ENCODE measurements around the gene TRIM32. TPM values are rescaled to one million over a fixed set of nuclear protein-coding genes. Genes with fewer than 3 reads are reported as not detected.

TRIM32 gene
- total RNA-seq, 4 donors from 2014 or later, result 12.6 to 25.8 (median 24.3) TPM

GRCh38 chr9:116693233-116693731, 6.2 kb downstream of the TRIM32 start:
- Histone ChIP-seq H3K4me1 (peaks cover 42 to 71% of the 10 kb centered on the region in 2 donors), H3K4me3 (no peak overlapping the region), H3K27me3 (no peaks in the 10 kb centered on the region), H3K36me3 (peaks cover 0 to 9% of the 10 kb centered on the region in 2 donors), H3K9me3 (no peaks in the 10 kb centered on the region), H3K27ac (peak overlapping the region; percentile 26 to 77 (median 60))
- ATAC-seq (no peak), DNase-seq (no peak)
- in situ Hi-C loops (cut with MboI; ENCODE audit: low sequenced_read_pairs in 4 of 4), result no loop called here
- TF ChIP-seq POLR2A (IDR thresholded peaks at IDR 0.05), result no peak
- TF ChIP-seq CTCF (IDR thresholded peaks at IDR 0.05 in 4 of 5, conservative IDR thresholded peaks at IDR 0.05 in 1 of 5), result no peak
- intact Hi-C loops (cut with DNase I; ENCODE audit: low total_unique reads), result no loop called here

GRCh38 chr9:116694785-116695291, 7.7 kb downstream of the TRIM32 start:
- H3K9me3 ChIP-seq, result no peaks in the 10 kb centered on the region
- peaks cover 28 to 60% of the 10 kb centered on the region in 2 donors for H3K4me1 ChIP-seq
- no peak overlapping the region for H3K4me3 ChIP-seq
- ATAC-seq (no peak), DNase-seq (no peak)
- H3K27ac ChIP-seq, result peak overlapping the region; percentile 18 to 77 (median 60)
- no peak for TF ChIP-seq CTCF (IDR thresholded peaks at IDR 0.05 in 4 of 5, conservative IDR thresholded peaks at IDR 0.05 in 1 of 5)
- intact Hi-C loops (cut with DNase I; ENCODE audit: low total_unique reads) (no loop called here), in situ Hi-C loops (cut with MboI; ENCODE audit: low sequenced_read_pairs in 4 of 4) (no loop called here)
- no peaks in the 10 kb centered on the region for H3K27me3 ChIP-seq
- peaks cover 0 to 25% of the 10 kb centered on the region in 2 donors for H3K36me3 ChIP-seq

- H3K27me3 ChIP-seq, result no peaks in the 10 kb centered on the region
- peaks cover 0 to 28% of the 10 kb centered on the region in 2 donors for H3K36me3 ChIP-seq
- no peaks in the 10 kb centered on the region for H3K9me3 ChIP-seq
- intact Hi-C loops (cut with DNase I; ENCODE audit: low total_unique reads), result no loop called here
- in situ Hi-C loops (cut with MboI; ENCODE audit: low sequenced_read_pairs in 4 of 4), result no loop called here
- no peak for DNase-seq
- no peak for ATAC-seq
- peaks cover 30 to 60% of the 10 kb centered on the region in 2 donors for H3K4me1 ChIP-seq
- no peak overlapping the region for H3K4me3 ChIP-seq
- TF ChIP-seq POLR2A (IDR thresholded peaks at IDR 0.05), result no peak
- no peak for TF ChIP-seq CTCF (IDR thresholded peaks at IDR 0.05 in 4 of 5, conservative IDR thresholded peaks at IDR 0.05 in 1 of 5)
- H3K27ac ChIP-seq, result no peak overlapping the region
These were observed 8.3 kb downstream of the TRIM32 start for GRCh38 chr9:116695438-116695837.

- DNase-seq (no peak), ATAC-seq (no peak)
- H3K4me1 ChIP-seq, result peaks cover 43 to 65% of the 10 kb centered on the region in 2 donors
- in situ Hi-C loops (cut with MboI; ENCODE audit: low sequenced_read_pairs in 4 of 4), result no loop called here
- no peaks in the 10 kb centered on the region for H3K27me3 ChIP-seq
- no peak overlapping the region for H3K4me3 ChIP-seq
- no peaks in the 10 kb centered on the region for H3K9me3 ChIP-seq
- intact Hi-C loops (cut with DNase I; ENCODE audit: low total_unique reads), result no loop called here
- peaks cover 0 to 28% of the 10 kb centered on the region in 2 donors for H3K36me3 ChIP-seq
- TF ChIP-seq POLR2A (IDR thresholded peaks at IDR 0.05), result no peak
- no peak for TF ChIP-seq CTCF (IDR thresholded peaks at IDR 0.05 in 4 of 5, conservative IDR thresholded peaks at IDR 0.05 in 1 of 5)
- H3K27ac ChIP-seq, result no peak overlapping the region
These were observed 10.3 kb downstream of the TRIM32 start for GRCh38 chr9:116697362-116697761.

- no peak for TF ChIP-seq CTCF (IDR thresholded peaks at IDR 0.05 in 4 of 5, conservative IDR thresholded peaks at IDR 0.05 in 1 of 5)
- TF ChIP-seq POLR2A (IDR thresholded peaks at IDR 0.05), result no peak
- no peak overlapping the region for H3K27ac ChIP-seq
- no peaks in the 10 kb centered on the region for H3K27me3 ChIP-seq
- intact Hi-C loops (cut with DNase I; ENCODE audit: low total_unique reads), result no loop called here
- no peak overlapping the region for H3K4me3 ChIP-seq
- DNase-seq (no peak), ATAC-seq (no peak)
- peaks cover 40 to 65% of the 10 kb centered on the region in 2 donors for H3K4me1 ChIP-seq
- no peaks in the 10 kb centered on the region for H3K9me3 ChIP-seq
- H3K36me3 ChIP-seq, result peaks cover 0 to 28% of the 10 kb centered on the region in 2 donors
- in situ Hi-C loops (cut with MboI; ENCODE audit: low sequenced_read_pairs in 4 of 4), result no loop called here
These were observed 10.8 kb downstream of the TRIM32 start for GRCh38 chr9:116697887-116698286.
